ENCODE measurements around the gene MATN1. TPM values are rescaled to one million over a fixed set of nuclear protein-coding genes. Genes with fewer than 3 reads are reported as not detected.

Gene MATN1
- total and polyA plus RNA-seq, 7 donors, result 0.09 to 0.54 (median 0.36) TPM; not detected in 4

- TF ChIP-seq POLR2A (IDR thresholded peaks at IDR 0.05), result no peak
- no peak for TF ChIP-seq EP300 (IDR thresholded peaks at IDR 0.05)
- TF ChIP-seq, protein P1, sequence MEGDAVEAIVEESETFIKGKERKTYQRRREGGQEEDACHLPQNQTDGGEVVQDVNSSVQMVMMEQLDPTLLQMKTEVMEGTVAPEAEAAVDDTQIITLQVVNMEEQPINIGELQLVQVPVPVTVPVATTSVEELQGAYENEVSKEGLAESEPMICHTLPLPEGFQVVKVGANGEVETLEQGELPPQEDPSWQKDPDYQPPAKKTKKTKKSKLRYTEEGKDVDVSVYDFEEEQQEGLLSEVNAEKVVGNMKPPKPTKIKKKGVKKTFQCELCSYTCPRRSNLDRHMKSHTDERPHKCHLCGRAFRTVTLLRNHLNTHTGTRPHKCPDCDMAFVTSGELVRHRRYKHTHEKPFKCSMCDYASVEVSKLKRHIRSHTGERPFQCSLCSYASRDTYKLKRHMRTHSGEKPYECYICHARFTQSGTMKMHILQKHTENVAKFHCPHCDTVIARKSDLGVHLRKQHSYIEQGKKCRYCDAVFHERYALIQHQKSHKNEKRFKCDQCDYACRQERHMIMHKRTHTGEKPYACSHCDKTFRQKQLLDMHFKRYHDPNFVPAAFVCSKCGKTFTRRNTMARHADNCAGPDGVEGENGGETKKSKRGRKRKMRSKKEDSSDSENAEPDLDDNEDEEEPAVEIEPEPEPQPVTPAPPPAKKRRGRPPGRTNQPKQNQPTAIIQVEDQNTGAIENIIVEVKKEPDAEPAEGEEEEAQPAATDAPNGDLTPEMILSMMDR (IDR thresholded peaks at IDR 0.05), result no peak
- TF ChIP-seq POLR2AphosphoS5 (IDR thresholded peaks at IDR 0.05), result no peak
- Histone ChIP-seq H3K27ac (no peak overlapping the region), H3K36me3 (no peaks in the 10 kb centered on the region), H3K27me3 (no peaks in the 10 kb centered on the region), H3K4me1 (peaks cover 0 to 32% (median 27%) of the 10 kb centered on the region in 4 donors), H3K9me3 (no peaks in the 10 kb centered on the region), H3K4me3 (no peak overlapping the region)
- intact Hi-C loops (cut with DNase I), result no loop called here
- 86 to 90% methylated on average over 3 of the region's 3 CpGs for WGBS, 2 donors
- no peak for DNase-seq
These were observed 56.6 kb downstream of the MATN1 start for GRCh38 chr1:30666756-30667273.

GRCh38 chr1:30665216-30666010 is 58.0 kb downstream of the MATN1 start:
- TF ChIP-seq, protein P1 (IDR thresholded peaks at IDR 0.05), result no peak
- no peak for TF ChIP-seq POLR2A (IDR thresholded peaks at IDR 0.05)
- TF ChIP-seq POLR2AphosphoS5 (IDR thresholded peaks at IDR 0.05), result no peak
- no peak for TF ChIP-seq EP300 (IDR thresholded peaks at IDR 0.05)
- Histone ChIP-seq H3K36me3 (no peaks in the 10 kb centered on the region), H3K27me3 (no peaks in the 10 kb centered on the region), H3K27ac (no peak overlapping the region), H3K9me3 (no peaks in the 10 kb centered on the region), H3K4me1 (peaks cover 0 to 27% (median 24%) of the 10 kb centered on the region in 4 donors), H3K4me3 (no peak overlapping the region)
- 89 to 90% methylated on average over 7 of the region's 7 CpGs for WGBS, 2 donors
- DNase-seq, result no peak
- intact Hi-C loops (cut with DNase I), result no loop called here

DNA sequence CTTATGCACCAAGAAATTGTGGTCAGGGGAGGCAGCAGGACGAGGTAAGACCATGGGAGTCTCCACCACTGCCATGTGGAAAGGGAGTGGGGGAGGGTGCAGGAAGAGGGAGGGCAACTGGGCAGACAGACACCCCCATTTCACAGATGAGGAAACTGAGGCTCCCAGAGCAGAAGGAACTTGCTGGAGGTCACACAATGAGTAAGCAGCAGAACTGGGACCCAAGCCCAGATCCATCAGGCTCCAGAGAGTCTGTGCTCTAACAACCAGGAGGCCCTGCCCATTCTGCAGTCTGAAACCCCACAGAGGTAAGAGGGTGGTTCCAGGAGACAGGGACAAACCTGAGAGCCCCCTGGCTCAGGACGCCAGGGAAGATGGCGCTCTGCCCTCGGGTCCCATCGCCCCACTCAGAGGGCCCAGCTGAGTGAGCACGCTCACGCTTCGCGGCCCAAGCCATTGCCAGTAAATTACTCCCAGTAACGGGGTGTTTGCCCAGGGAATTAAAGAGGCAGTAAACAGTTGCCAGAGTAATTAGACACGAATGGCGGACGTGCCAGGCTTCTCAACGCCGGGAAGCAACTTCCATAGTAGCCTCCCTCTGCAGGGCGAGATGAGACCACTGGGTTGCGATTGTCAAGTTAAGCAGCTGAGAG is 59.2 kb downstream of the MATN1 start:
- H3K4me1 ChIP-seq, result peaks cover 0 to 17% (median 13%) of the 10 kb centered on the region in 4 donors
- no peaks in the 10 kb centered on the region for H3K9me3 ChIP-seq
- TF ChIP-seq EP300 (IDR thresholded peaks at IDR 0.05) (no peak), POLR2A (IDR thresholded peaks at IDR 0.05) (no peak), POLR2AphosphoS5 (IDR thresholded peaks at IDR 0.05) (no peak)
- TF ChIP-seq, protein P1 (IDR thresholded peaks at IDR 0.05), result no peak
- WGBS, 2 donors, result 66 to 78% methylated on average over 17 of the region's 17 CpGs
- H3K27ac ChIP-seq, result no peak overlapping the region
- no peaks in the 10 kb centered on the region for H3K27me3 ChIP-seq
- H3K36me3 ChIP-seq, result no peaks in the 10 kb centered on the region
- intact Hi-C loops (cut with DNase I), result no loop called here
- no peak overlapping the region for H3K4me3 ChIP-seq
- DNase-seq, result no peak

DNA sequence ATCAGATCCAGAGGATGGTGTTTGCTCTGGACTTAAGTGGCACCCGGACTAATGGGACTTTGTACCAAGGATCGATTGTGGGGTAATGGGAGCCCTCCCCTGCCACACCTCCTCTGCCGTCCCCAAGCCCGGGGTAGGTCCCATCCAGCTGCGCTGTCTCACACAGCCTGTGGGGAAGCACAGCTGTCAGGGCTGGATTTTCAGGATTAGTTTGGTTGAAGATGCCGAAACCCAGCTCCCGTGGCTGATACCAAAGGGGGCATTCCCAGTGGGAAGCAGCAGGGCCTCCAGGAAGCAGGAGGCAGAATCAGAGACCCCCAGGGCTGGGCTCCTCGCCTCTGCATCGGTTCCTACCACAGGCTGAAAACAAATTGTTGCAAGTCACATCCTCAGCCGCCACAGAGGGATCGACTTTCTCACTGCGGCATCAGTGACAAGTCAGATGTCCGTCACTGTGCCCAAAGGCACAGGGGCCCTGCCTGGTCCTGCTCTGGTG is 59.7 kb downstream of the MATN1 start:
- no peak overlapping the region for H3K4me3 ChIP-seq
- no peaks in the 10 kb centered on the region for H3K27me3 ChIP-seq
- H3K27ac ChIP-seq, result no peak overlapping the region
- TF ChIP-seq EP300 (IDR thresholded peaks at IDR 0.05) (no peak), POLR2A (IDR thresholded peaks at IDR 0.05) (no peak), POLR2AphosphoS5 (IDR thresholded peaks at IDR 0.05) (no peak)
- TF ChIP-seq, protein P1 (IDR thresholded peaks at IDR 0.05), result no peak
- intact Hi-C loops (cut with DNase I), result no loop called here
- H3K4me1 ChIP-seq, result peaks cover 0 to 12% (median 10%) of the 10 kb centered on the region in 4 donors
- WGBS, 2 donors, result 62 to 69% methylated on average over 13 of the region's 13 CpGs
- no peaks in the 10 kb centered on the region for H3K36me3 ChIP-seq
- no peaks in the 10 kb centered on the region for H3K9me3 ChIP-seq
- DNase-seq, result no peak
